Stimulated activated CD4-positive, alpha-beta T cell treated with anti-CD3 and anti-CD28 coated beads, Interleukin-4, amount 100 ng/mL, for 4 hours (primary cell): ENCODE data around the gene EFCC1.

Experiments used
- DNase-seq, 2 experiments: peaks; one replicate each; pipeline ENCODE4 v3.0.0-alpha.2; 2020

The EFCC1 gene

DNA sequence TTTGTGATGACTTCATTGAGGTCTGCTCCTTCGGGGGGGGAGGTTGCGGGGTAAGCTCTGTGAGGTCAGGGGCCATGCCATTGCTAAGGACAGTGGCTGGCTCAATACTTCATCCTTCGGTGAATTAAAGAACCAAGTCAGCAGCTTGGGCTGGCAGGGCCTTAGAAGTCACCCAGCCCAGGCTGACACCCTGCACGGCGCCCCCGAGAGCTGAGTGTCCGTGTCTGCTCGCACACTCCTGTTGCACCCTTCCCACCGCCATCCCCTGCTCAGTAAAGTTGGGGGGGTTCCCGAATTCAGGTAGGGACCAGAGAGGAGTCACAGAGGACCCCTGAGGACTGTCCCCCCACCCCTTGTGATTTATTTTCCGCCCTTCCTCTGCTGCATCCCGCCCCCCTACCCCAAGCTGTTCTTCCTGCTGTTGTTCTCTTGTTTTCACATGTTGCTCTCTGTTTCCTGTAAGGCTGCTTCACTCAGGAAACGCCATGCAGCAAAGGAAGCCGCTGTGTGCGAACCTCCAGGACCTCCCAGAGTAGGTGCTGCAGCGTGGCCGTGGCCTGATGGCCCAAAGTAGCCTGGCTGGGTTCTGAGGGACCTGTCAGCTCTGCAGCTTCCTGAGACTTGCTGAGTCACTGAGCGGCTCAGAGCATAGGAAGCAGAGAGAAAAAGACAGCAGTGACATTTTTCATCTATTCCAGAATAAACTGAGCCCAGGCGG, 14.4 kb downstream of the EFCC1 start:
- peak; percentile 30 to 33 for DNase-seq

DNA sequence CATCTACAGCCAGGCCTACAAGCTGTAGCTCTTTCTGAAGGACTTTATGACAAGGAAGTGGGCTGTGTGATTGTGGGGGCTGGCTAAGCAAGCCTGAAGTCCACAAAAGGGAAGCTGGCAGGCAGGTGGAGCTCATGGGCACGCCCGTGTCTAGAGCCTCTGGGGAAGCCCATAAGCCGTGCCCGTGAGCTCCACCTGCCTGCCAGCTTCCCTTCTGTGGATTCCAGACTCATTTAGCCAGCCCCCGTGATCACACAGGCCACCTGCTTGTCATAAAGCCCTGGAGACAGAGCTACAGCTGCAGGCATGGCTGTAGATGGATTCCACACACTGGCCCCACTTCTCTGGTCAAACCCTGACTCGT, 15.2 kb downstream of the EFCC1 start:
- peak; percentile 51 to 56 for DNase-seq

DNA sequence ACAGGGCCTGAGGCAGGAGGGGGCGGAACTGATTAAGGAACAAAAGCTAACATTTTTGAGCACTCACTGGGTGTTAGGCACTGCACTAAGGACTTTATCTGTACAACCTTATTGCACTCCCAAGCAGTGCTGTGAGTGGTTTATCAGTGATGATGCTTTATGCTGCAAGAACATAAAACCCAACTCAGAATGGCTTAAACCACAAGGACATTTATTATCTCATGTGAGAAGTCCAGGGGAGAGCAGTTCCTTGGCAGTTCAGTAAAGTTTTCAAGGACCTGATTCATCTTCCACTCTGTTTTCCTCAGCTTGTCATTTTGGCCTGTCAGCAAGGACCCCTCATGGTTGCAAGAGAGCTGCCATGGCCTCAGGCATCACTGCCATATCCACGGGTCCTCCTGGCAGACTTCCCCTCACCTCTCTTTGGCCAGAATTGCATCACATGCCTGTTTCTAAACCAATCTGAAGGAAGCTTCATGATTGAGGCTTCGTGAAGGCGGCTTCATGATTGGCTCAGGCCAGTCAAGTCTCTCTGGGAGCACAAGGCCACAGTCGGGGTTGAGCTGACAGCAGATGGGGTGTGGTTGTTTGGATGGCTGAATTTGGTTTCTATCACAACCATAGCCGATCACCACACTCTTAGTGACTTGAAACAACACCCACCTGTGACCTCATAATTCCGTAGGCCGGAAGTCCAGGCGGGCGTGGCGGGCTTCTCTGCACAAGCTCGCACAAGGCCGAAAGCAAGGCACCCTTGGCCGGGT, 15.8 kb downstream of the EFCC1 start:
- no peak for DNase-seq

DNA sequence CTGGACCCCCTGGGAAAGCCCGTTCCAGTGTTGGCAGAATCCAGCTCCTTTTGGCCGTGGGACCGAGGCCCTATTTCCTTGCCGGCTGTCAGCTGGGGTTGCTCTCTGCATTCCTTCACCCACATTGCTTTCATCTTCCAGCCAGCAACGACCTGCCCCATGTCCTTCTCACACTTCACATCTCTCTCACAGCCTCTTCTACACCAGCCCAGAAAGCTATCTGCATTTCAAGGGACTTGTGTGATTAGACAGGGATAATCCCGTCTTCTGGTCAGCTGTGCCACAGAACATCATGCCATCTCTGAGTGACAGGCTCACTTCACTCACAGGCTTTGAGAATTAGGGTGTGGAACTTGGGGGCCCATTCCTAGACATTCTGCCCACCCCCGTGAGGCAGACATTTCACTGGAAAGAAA, 16.4 kb downstream of the EFCC1 start:
- no peak for DNase-seq

DNA sequence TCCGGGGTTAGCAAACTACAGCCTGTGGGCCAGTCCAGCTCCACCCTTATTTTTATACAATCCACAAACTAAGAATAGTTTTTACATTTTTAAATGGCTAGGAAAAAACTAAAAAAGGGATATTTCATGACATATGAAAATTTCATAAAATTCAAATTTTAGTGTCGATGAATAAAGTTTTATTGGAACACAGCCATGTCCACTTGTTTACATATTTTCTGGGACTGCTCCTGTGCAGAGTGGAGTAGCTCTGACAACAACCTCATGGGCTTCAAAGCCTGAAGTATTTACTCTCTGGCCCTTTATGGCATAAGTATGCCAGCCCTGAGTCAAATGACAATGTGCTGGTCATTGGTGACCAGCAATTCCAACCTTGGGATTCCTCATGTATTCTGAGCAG, 17.2 kb downstream of the EFCC1 start:
- no peak for DNase-seq

DNA sequence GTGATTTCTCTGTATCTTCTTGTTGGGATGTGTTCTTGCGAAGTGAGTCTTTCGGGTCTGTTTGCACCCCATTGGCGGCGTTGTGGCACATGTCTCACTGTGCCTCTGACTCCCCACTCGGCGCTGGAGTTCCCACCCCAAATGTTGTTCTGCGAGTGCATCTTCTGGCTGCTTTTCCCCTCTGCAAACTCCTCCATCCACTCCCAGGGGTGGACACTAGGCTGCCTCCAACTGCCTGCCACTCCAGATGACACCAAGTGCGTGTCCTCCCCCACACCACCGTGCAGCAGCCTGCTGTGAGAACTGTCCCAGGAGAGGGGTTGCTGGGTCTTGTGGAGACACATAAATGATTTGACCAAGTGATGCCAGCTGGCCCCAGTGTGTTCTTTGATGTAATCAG, 17.6 kb downstream of the EFCC1 start:
- no peak for DNase-seq

DNA sequence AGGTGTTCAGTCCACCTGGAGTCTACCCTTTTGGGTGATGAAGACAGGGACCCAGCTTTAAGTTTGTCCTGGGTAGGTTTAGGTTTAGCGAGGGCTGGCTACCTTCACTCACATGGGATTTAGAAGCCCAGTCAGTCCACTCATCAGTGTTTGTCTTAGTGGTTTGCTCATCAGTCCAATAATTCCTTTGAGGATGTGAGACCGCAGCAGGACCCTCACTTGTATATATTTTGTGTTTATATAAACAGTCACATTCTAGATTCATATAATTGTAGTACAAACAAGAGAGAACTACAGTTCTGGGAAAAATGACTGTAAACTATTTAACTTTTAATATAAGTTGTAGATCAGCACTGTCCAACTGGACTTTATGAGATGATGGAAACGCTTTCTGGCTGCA, 18.2 kb downstream of the EFCC1 start:
- DNase-seq = no peak

DNA sequence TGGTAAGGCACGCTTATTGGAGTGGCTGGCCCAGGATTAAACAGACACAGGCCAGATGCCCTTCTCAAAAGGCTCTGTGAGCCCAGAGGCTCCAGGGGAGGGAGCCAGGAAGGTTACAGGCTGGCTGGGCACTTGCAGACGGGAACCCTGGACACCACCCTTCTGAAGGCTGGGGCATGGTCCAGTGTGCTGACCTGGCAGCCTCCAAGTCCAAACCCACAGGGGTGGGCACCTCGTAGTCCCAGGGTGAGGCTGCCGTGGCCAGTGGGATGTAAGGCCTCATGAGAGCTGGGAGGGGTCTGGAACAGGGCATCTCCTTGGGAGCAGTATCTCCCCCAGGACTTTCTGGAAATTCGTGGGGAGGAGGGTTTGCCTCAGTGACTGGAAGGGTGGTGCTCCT, 19.6 kb downstream of the EFCC1 start:
- no peak for DNase-seq

DNA sequence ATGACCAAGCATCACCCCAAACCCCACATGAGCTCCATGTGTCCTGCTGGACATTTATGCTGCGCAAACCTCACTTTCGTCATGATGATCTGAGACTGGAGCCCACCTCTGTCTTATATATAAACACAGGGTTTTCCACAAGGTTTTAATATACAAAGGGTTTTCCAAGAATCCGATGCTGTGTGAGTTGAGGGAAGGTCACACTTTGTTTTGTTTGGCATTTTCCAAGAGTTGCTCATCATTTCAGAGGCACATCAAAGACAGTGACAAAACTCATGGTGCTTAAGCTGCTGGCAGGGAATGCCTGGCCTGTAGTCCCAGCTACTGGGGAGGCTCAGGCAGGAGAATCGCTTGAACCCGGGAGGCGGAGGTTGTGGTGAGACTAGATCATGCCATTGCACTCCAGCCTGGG, 20.0 kb downstream of the EFCC1 start:
- no peak for DNase-seq

DNA sequence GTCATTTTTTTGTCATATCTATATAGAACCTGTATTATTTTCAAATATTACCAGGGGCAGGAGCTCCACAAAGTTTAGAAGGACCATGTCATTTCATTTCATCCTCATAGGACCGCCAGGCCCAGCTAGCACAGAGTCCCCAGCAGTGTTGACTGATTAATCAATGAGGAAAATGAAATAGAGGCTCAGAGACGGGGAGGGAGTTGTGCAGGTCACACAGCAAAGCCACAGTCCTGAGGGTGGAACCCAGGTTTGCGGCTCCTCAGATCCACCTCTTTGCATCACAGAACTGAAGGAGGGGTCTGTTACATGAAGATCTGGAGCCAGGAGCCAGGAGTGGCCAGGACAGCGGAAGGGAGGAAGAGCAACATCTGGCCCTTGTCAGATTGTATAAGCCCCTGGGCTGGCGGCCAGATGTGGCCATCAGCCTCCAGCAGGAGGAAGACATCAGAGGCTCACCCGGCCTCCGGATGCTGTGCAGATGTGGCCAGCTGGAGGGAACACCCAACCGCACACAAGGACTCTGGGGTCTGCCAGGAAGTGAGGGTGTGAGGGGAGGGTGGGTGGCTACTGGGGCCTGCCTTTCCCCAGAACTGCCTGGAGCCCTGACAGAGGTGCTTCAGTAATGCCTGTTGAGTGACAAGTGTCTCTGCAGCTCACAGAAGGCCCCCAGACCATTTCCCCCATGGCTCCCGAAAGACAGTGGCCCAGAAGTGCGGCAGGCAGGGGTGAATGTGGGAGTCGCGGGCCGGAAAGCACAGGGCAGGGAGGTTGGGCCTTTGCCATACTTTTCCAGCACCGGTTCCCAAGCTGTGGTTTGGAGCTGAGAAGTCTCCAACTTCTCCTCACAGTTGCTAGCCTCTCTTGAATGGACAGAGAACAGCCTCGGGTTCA, 21.3 kb downstream of the EFCC1 start:
- DNase-seq = no peak

DNA sequence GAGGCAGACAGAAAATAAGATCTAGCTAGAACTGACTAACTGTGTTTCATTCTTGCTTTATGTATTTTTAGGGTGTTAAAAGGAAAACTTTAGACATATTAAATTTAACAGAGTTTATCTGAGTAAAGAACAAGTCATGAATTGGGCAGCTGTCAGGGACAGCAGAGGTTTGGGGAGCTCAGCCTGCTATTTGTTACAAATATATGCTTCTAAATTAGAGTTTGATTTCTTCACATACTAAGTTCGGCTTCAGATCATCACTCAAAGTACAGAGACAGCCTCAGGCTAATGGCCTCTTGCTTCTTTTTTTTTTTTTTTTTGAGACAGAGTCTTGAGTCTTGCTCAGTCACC, 21.9 kb downstream of the EFCC1 start:
- DNase-seq = no peak

DNA sequence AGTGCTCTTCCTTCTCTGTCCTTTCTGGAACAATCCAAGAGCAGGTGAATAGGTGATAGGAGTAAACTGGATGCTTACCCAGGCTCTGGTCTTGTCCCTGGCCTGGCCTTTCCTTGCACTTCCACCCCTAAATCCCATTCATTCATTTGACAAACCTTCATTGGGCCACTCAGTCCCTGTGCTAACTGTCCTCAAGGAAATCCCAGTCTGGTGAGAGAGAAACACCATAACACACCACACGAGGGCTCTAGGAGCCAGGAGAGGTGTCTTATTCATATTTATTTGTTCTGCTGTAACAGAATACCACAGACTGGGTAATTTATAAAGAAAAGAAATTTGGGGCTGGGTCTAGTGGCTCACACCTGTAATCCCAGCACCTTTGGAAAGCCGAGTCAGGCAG, 22.8 kb downstream of the EFCC1 start:
- DNase-seq = no peak

DNA sequence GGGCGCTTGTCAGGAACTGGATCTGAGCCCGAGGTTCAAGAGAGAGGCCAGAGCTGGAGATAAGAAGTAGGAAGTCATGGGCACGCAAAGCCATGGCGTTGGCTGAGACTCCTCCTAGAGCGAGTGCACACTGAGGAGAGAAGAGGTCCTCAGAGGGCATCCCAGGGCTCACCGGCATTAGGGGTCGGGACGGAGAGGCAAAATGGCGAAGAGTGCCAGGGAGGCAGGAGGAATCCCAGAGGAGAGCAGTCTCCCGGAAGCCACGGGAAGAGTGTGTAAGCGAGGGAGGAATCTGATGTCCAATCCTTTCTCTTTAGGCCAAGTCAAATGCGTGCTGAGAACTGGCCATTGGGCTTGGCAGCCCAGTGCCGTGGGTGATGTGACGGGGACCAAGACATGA, 24.0 kb downstream of the EFCC1 start:
- no peak for DNase-seq

DNA sequence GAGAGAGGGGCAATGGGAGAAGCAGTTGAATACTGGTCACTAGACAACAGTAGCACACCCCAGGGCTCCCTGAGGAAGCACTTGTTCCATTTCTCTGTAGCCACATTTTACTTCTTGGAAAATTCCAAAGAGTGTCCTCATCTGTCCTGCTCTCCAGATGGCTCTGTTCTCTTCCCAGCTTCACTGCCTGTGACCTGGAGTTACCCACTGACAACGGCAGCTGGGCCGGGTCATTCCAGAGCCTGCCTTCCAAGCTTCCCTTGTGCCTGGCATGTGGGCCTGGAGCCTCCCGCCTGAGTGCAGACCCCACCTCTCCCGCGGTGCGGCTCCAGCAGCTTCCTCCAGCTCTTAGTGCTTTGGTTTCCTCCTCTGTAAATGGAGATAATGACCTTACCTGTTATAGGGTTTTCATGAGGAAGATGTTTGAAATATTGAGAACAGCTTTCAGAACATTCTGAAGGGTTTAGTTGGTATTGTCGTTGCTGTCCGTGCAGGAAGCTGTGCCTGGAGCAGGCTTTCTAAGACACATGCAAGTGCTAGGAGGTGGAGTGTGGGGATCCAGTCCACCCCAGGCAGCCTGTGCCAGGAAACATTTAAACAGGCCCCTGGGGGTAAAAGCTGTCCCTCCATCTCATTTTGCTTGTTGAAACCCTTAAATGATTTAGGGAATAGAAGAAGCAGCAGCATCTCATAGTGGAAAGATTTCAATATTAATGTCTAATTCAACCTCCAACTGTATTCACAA, 24.8 kb downstream of the EFCC1 start:
- no peak for DNase-seq

DNA sequence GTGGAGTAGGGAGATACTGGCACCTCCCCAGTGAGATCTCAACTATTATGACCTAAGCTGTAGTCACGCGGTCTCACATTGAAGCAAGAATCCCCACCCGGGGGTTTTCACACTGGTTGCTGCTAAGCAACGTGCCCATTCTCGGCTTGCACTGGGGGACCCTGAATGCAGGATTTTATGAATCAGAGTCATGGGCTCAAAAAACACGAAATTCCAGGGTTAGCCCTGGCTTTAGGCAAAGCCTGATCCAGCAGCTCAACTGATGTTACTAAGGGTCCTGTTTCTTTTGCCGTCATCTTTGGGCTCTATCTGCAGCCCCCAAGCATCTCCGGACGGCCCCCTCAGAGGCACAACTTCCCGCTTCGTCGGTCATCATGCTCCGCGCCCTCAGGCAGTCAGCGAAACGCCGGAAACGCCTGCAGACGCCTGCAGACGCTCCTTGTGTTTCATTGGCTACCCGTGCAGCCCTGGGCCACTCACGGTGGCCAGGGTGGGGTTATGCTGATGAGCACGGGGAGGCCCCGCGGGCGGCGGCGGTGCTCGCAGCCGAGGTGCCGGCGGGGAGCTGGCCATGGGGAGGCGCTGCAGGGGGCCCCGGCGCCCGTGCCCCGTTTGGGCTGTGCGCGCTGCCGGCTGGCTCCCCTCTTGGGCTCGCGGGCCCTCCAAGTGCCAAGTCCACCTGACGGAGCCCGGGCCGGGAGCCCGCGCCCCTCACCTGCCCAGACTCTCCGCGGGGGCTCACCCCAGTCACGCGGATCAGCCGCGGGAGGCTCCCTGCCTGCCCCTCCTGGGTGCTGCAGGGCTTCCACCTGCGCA, 25.8 kb downstream of the EFCC1 start:
- DNase-seq = peak; percentile 83 to 89

DNA sequence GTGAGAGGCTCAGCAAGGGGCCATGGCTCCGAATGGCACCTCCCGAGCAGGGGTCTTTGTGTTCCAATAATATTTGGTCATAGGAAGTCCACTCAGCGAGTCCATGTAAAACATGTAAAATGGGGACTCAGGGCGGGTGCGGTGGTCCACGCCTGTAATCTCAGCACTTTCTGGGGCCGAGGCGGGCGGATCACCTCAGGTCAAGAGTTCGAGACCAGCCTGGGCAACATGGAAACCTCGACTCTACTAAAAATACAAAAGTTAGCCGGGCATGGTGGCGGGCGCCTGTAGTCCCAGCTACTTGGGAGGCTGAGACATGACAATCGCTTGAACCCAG, 26.4 kb downstream of the EFCC1 start:
- no peak for DNase-seq

DNA sequence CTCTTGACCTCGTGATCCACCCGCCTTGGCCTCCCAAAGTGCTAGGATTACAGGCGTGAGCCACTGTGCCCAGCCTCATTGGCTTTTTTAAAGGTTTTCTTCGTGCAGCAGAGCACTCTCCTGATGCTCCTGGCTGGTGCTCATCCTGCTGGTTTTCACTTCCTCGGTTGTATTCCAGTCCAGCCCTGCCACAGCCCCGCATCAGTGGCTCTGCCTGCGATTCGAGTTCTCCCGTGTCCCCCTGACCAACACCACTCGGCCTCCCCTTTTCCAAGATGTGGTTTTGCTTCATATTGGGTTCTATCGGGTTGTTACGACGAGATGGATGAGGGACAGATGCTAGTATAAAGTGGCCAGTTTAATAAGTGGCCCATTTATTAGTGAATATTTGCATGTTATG, 27.8 kb downstream of the EFCC1 start:
- DNase-seq = no peak

DNA sequence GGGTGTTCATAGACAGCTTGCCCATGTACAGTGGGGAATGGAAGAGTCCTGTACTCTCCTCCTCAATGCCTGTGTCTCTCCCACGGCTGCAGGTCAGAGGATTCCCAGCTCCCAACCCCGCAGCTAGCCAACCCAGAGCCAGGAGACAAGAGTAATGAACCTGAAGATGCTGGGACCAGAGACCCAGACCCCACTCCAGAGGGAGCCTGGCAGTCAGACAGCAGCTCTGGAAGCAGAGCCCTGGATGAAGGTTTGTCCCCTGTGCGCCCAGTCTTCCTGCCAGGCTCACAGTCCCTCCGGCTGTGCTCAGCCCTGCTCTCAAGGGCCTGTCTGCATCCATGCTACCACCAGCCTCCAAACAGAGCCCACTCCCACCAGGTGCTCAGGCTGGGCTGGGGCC, 29.5 kb downstream of the EFCC1 start:
- no peak for DNase-seq

DNA sequence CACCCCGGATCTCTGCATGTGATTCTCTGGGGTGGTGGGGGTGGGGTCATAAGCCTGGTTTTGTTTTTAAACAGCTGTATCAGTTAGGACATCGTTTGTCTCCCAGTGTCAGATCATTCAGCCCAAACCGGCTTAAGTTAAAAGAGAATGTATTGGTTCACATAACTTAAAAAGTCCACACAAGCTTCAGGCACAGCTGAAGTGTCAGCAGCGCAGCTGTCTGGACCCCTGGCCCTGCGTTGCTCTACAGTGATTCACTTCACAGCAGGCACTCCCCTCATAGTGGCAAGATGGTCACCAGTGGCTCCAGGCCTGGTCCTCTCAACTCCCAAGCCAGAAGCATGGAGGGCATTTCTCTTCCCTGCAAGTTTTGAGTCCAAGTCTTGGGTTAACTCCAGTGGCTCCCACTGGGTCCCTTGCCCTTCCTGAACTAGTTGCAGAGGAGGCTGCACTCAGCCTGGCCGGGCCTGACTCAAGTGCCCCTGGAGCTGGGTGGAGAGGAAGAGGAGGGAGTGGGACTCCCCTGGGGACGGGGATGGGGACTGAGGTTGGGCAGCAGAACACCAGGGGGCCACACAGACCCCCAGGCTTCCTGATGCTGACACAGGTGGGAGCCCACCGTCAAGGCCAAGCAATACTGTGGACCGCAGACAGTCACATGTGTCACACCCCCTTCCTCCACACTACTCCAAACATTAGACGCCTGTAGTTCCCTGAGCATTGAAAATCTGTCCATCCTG, 30.5 kb downstream of the EFCC1 start:
- DNase-seq = no peak

DNA sequence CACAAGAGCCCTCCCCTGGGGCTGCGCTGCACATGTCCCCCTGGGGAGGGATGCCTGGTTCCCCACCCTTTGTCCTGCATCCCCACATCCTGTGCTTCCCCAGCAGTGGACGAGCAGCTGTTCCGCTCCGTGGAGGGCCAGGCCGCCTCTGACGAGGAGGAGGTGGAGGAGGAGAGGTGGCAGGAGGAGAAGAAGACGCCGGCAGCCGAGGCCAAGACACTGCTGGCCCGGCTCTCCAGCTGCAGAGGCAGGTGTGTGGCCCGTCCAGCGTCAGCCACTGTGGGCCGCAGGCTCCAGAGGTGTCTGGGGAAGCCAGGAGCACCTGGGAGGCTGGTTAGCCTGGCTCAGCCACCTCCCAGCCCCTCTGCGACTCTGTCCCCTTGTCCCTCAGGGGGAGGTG, 31.6 kb downstream of the EFCC1 start:
- no peak for DNase-seq

DNA sequence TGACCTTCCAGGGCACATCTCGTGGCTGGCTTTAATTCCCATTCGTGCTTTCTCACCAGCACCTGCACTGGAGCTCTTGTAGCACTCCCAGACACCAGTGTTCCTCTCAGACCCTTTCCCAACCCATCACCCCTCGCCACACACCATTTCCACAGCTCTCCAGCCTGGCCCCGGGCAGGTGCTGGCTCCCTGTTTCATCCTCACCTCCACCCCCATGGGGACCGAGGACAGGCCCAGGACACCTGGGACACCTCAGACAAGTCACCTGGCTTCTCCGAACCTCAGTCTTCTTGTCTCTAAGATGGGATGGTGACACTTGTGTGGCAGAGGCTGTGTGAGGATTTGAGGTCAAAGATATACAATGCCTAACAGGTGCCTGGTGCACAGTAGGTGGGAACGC, 32.0 kb downstream of the EFCC1 start:
- DNase-seq = no peak
